GM18519 (cell line): ENCODE measurements around the gene NPC1.

Experiments used
- ATAC-seq: cut with Tn5 transposase; IDR thresholded peaks from one replicate; pipeline ENCODE4 v1.9.1; 2021; ENCODE audit warnings: mild to moderate bottlenecking, moderate library complexity; ENCODE audit not compliant: unreplicated experiment, low FRiP score

NPC1 gene

DNA sequence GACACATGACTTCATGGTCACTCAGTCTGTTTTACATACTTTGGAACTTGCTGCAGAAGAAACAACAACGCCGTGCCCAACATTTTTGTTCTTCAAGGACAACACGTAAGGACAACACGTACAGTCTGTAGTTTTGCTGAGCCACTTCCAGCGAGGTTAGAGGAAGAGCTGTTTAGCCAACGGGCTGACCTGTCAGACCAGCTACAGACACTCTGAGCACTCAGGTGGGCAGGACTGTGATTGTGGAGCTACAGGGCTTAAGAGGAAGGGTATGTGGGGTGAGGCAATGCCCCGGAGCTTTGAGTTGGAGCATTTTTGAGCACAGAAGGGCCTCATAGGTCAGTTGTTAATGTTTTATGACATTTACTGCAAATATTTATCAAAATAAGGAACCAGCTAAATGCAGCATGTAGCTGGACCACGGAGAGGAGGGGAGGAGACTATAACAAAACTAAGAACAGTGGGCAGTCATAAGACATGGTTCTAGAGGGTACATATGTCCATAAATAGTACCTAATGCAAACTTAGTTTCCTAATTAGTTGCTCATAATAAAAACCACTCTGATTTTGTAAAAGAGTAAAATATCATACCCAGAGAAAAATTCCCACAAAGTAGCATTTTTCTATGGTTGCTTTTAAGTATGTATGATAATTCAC lies 26.3 kb upstream of the NPC1 start:
- ATAC-seq = no peak

DNA sequence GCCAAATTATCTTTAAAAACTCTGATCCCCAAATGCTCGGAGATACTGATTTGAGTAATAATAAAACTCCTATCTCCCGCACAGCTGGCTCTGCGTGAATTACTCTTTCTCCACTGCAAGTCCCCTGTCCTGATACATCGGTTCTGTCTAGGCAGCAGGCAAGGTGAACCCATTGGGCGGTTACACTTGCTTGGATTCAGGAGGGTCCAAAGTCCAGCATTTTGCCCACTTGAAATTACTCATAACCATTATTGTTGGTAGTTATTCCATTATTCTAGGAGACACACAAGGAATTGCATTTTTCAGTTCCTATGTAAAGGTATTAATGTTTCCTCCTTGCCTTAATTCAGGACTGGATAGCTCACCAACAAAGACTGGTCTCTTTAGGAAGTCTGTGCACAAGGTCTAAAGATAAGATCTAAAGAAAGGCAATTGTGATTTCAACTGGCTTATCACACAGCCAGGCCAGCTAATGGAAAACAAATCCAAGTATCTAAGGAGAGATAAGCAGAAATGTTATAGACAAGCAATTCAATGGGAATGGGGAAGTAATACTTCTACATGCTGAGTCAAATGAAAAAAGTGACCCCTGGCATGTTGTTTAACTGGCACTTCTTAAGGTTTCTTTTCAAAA lies 23.2 kb upstream of the NPC1 start:
- no peak for ATAC-seq

DNA sequence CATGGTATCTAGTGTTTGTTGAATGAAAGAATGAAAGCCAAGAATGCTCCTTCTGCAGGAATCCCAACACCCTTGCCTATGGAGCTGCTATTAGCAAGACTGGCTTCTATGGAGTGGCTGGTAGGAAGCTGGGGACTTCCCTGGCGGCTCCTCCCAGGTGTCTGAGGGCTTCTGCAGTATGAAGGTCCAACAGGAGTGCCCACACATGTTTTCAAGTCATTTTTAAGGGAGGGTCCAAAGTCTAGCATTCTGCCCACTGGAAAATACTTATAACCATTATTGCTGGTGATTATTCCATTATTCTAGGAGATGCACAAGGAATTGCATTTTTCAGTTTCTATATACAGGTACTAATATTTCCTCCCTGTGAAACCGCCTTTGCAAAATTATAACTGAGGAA lies 21.9 kb upstream of the NPC1 start:
- ATAC-seq = no peak

DNA sequence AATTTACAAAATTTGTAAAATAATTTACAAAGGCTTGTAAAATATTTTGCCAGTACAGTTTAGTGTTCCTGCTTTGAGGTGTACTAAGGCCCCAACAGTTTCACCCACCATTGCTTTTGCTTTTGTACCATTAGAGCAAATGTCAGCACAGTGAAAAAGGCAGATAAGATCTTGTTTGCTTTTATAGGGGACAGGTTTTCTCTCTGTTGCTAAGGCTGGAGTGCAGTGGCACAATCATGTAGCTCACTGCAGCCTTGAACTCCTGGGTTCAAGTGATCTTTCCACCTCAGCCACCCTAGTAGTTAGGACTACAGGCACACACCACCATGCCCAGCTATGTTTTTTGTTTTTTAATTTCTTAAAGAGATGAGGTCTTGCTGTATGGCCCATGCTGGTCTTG lies 19.6 kb upstream of the NPC1 start:
- ATAC-seq = no peak

DNA sequence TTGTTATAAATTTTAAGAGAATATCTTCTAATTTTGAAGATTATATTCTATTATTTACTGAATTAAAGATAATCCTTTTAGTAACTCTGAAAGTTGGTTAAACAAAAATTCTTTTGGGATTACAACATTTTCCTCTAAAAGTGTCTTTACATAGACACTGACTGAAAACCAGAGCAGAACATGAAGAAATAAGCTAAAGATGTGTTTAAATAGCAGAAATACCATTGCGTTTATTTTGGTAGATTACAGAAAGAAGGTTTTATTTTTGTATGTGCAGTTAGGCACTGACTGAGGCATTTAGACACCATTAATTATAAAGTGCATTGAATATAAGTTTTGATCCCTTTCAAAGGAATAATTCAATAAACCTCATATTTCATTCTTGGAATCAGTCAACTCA lies 13.5 kb upstream of the NPC1 start:
- ATAC-seq = no peak

DNA sequence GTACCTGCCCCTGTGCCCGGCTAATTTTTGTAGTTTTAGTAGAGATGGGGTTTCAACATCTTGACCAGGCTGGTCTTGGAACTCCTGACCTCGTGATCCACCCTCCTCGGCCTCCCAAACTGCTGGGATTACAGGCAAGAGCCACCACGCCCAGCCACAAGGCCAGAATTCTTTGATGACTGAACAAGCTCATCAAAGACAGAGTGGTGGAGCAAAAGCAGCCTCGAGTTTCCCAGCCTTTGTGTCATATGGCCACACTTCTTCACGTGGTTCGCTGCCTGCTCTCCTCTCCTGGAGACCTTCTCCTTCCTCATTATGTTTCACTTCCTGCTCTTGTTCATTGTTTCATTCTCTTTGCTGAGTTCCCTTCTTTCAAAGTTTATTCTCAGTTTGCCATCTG lies 9.9 kb upstream of the NPC1 start:
- no peak for ATAC-seq

DNA sequence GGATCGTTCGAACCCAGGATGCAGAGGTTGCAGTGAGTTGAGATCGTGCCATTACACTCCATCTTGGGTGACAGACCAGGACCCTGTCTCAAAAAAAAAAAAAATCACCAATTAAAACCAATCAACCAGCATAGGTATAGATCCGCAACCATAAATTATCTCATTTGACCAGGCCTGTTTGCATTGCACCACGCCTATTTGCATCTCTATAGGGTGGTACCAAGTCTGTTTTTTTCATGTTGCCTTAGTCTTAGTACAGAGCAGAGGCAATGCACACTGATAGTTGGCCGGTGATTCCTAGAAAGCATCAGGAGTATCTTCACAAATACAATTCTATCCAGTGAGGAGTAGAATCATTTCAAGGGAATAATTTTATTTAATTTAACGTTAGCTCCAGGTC lies 9.3 kb upstream of the NPC1 start:
- no peak for ATAC-seq

DNA sequence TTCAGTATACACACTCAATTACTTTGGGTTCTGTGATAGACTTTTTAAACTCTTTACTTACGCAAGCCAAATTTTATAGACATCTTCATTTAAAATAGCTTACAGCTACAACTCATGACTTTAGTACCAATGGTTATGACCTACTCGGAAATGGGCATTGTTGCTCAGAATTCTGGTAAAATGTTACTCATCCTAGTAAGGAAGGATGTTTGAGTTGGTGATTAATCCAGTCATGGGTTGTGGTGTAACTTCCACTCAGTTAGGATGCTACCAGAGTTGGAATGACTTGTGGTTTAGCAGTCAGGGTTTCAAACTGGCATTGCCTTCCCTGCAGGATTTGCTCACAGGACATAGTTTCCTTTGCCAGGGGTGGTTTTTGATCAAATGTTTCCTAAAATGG lies 7.4 kb upstream of the NPC1 start:
- no peak for ATAC-seq

DNA sequence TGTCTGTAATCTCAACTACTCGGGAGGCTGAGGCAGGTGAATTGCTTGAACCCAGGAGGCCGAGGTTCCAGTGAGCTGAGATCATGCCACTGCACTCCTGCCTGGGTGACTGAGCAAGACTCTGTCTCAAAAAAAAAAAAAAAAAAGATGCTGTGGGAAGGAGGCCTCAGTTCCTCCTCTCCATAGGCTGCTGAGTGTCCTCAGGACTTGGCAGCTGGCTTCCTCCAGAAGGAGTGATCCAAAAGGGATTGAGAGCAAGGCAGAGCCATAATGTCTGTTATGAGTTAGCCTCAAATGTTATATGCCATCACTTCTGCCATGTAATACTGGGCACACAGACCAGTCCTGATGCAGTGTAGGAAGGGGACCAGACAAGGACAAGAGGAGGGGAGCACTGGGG lies 6.6 kb upstream of the NPC1 start:
- ATAC-seq = no peak

DNA sequence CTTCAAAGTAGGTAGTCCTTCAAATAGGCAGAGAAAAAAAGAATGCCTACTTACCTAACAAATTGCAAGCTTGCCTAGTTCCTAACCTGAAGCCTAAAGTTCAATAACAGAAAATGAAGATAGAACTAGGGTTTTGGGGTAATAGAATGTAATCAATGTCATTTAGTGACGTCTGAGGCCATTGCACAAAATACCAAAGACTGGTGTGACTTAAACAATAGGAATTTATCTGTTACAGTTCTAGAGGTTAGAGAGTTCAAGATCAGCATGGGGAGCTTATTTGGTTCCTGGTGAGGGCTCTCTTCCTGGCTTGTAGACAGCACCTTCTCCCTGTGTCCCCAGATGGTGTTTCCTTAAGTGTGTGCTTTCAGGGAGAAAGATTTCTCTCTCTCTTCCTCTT lies 4.7 kb upstream of the NPC1 start:
- no peak for ATAC-seq

DNA sequence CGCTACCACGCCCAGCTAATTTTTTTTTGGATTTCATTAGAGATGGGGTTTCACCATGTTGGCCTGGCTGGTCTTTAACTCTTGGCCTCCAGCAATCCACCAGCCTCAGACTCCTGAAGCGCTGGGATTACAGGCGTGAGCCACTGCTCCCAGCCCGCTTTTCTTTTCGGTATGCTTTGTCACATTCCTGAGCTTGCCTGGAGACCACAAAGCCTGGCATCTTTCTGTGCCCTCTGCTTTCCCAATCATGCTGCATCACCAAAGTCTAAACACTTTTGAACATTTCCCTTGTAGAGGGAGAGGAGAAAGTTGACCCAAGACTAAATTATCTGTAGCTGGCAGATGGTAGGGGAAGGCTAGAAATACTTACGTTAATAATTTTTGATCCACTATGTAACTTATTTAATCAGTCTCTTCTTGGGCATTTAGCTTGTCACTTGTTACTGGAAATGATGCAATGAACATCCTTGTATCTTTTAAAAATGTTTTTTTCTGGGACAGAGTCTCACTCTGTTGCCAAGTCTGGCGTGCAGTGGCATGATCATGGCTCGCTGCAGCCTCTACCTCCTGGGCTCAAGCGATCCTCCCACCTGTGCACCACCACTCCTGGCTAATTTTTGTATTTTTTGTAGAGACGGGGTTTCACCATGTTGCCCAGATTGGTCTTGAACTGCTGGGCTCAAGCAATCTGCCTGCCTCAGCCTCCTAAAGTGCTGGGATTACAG lies 2.7 kb upstream of the NPC1 start:
- ATAC-seq = no peak

DNA sequence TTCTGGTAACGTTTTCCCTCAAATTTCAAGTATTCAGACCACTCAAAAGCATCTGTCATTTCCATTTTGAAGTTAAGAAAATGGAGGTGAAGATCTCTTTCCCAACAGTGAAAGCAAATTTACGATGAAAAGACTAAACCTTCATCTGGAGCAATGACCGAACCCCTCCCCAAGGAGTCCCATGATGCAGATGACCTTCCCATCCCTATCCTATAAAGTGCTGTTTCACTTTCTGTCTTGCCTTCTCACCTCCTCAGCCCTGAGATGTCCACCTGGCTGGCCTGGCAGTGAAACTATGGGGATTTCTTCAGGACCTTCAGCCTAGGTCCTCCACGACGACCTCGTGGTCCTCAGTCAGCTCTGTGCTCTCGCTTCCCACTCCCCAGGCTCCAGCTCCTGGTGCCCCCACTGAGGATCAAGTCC lies 925 bp upstream of the NPC1 start:
- ATAC-seq = no peak

DNA sequence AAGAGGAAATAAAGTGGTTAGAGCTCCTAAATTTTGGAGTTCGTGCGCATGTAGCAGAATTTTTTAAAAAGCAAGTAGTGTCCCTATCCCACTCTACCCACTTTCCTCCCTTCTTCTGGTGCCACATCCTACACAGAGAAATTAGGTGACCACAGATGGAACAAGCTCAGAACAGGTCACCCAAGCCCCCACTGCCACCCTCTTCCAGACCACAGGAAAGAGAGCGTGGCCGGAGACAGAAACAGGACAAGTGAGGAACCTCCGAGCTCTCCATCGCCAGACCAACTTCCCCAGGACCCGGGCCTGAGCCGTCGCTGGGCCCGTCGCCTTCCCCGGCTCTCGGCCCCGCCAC lies 433 bp downstream of the NPC1 start:
- ATAC-seq = peak; percentile 3

DNA sequence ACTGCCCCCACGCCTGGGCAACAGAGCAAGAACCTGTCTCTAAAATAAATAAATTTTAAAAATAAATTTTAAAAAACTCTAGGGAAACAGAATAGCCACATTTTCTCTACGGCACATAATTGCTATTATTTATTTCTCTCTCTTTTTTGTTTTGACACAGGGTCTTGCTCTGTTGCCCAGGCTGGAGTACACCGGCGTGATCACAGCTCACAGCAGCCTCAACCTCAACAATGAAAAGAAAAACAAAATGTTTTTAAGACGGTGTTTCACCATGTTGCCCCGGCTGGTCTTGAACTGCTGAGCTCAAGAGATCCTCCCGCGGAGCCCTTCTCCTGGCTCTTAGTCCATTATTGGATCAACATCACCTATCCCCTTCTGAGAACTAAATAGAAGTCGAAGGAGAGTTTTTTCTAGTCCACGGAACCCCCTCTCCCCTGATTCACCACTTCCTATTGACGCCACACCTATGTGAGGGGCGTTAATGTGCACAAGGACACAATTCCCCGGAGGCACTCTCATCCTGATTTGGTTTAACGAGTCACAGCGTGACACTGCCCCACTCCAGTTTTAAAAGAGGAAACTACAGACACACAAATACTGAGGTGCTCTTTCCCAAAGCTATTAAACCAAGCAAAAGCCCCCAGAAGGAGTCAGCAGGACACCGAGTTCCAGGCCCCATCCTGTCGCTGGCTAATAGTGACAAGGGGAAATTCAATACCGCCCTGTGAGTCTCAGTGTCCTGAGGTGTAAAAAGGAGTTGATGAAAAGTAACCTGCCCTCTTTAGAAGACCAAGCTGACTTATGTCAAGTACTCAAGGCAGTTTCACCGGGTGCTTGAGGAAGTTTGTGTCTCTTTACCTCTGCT lies 1.1 kb downstream of the NPC1 start:
- no peak for ATAC-seq

DNA sequence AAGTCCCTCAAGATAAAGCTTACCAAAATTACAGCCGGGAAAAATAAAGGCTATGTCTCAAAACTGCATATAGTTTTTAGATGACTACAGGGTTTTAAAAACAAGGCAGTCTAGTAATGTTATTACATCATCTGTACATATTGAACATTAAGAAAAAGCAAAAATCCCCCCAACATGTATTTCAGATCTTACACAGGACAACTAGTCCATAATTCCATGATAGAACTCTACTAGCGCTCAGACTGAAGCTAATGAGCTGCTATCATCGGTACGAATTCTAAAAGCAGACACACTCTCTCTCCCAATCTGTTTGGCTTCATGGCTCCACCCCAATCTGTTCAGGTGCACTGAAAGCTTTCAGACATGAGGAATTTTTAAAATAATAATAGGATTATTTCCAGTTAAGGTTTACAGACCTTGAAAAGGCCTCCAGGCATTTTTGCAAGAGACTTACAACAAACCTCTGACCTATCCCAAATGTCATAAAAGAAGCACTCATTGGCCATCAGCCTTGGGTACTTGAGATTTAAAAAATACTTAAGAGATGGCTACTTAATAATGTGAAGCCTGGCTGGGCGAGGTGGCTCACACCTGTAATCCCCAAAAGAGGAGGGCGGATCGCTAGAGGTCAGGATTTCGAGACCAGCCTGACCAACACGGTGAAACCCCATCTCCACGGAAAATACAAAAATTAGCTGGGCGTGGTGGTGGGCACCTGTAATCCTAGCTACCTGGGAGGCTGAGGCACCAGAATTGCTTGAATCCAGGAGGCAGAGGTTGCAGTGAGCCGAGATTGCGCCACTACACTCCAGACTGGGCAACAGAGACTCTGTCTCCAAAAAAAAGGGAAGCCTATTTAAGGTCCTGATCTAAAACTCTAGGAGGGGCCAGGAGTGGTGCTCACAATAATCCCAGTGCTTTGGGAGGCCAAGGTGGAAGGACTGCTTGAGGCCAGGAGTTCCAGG lies 2.0 kb downstream of the NPC1 start:
- no peak for ATAC-seq

DNA sequence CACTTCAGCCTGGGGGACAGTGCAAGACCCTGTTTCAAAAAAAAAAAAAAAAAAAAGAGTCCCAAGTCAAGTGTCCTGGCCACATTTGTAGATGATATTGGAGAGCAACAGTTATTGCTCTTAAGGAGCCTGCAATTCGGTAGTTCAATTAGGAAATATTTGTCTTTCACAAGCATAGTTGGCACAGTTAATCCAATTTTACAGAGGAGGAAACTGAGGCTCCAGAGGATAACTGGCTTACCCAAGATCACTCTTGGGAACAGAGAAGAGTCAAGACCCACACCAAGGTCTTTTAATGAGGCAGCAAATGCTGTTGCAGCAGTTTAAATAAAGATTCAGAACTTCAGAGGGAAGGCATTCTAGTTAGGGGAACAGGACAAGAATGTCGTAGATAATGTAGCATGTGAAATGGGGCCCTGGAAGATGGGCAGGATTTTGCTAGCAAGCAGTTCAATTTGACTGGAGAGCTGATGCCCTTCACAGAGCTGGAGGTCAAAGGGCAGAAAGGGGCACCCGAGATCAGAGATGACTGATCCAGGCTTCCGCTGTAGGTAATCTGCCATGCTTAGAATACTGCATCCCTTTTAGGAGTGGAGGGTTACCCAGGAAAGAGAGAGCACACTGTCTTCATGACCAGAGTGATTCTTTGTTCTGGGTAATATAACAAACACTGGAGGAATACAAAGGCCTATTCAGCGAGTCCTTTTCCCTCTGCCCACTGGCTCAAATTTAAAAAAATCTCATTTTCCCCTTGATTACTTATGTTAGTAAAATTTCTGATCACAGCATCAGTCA lies 3.0 kb downstream of the NPC1 start:
- ATAC-seq = no peak

DNA sequence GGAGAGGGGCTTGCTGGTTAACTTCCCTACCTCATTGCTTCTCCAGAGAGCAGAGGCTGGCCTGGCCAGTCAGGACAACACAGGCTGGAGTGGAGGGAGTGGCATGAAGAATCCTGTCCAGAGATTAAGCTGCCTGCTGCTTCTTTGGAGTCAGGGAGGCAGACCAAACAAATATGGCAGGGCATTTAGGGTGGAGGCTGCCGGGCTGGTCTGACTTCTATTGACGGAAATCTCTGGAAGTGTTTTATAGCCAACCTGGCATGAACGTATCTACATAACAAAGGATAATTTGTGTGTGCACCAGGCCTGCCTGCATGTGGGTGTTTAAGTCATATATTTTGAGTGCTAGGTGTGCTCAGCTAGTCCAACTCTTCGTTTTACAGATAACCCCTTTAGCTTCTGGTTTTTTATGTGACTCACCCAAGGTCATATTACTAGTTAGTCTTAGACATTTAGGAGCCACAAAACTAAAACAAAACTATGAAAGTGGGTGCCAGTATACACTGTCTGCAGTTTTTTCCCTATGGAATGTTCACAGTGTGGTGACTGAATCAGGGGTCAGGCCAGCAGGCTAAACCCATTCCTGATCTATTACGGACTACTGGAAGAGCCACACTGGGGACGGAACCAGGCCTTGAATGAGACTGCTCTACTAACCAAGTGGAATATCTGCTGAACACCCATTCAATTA lies 5.5 kb downstream of the NPC1 start:
- ATAC-seq = no peak

DNA sequence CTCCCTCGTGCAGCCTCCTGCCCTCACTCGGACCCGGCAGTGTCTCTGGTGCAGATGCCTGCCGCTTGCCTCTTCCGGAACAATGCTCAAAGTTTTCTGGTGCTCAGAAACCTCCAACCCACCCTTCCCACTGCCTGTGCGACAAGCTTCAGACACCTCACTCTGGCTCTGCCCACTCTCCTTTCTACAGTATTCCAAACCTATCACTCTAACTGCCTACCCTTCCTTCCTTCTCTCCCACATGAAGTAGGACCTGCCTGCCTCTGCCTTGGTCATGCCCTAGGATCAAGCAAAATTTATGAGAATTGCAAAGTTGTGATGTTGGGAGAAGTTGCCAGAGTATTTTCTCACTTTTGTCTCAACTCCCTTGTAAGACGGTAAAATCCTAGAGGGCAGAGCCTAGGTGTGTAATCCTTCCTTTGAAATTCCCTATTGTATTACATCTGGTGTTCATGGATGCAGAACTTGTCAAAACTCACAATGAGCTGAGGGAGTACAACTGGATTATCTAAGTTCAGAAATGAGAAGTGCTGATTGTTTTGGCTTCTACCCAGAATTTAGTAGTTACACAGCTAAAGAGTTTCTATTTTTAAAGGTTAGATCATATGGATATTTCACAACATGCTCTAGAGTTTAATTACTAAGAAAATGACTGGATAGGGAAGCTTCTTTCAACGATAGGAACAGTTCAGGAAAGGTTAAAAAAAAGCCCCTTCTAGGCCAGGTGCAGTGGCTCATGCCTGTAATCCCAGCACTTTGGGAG lies 7.2 kb downstream of the NPC1 start:
- ATAC-seq = no peak
